Measurements from ENCODE around the gene KIAA1328.

The KIAA1328 gene

GRCh38 chr18:36963464-36963863 is 134.5 kb downstream of the KIAA1328 start:
- DNase-seq: no peak

DNA sequence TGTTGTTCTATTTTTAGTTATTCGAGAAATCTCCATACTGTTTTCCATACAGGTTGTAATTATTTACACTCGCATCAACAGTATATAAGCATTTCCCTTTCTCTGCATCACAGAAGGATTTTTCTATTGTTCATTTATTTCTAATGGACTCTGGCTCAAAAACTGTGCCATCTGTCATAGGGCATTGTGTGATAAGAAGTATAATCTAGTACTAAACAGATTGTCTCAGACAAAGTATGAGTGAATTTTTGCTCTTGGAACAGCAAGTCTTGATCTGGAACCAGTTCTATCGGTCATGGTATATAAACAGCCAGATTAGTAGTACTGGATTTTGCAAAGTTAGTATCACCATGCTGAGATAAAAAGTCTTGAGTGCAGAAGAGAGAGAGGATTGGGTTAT is 145.8 kb downstream of the KIAA1328 start:
- DNase-seq: no peak

DNA sequence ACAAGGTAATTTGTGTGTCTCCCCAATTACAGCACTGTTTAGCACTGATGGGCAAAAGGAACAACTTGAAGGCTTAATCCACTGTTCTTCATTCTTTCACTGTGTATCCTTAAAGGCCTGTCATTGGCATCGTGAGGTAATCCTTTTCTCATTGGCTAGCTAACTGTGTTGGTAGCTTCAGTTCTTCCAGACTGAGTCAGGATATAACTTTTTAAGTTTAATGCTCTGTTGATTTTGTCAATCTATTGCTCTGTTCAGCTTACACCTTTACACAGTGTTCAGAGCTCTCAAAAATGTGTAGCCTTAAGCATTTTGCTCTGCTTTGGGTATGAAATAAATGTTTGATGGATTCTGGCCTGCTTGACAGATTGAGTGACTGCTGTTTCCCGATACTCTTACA is 148.2 kb downstream of the KIAA1328 start:
- no peak for DNase-seq

DNA sequence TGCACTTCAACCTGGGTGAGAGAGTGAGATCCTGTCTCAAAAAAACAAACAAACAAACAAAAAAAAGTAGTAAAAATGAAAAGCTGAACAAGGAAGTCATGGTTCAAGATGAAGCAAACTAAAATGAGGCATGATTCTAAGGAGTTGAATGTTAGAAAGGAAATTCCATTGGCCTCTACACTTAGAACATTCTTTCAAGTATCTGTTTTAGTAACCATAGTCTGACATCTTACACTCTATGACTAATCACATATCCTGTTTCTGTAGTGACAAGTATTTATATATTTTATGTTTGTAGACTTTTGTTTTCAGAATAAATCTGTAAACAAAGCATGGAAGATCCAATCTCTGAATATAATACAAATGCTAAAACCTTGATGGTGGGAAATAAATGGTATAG is 164.1 kb downstream of the KIAA1328 start:
- DNase-seq: no peak

DNA sequence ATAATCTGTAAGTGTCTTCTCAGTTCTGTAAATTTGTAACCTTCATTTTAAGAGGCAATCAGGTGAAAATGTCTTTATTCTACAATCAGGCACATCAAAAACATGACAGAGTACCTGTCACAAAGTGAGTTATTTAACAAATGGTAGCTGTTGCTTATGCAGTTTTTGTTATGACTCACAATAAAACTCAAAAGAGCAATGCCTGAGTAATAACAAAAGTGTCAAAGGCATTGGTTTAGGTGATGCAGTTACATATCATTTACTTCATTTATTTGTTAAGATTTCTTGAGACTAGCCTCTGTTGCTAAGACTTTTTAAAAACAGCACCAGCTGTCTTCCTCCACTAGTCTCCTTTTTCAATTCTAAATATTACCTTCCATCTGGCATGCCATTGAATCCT is 177.8 kb downstream of the KIAA1328 start:
- DNase-seq: no peak

DNA sequence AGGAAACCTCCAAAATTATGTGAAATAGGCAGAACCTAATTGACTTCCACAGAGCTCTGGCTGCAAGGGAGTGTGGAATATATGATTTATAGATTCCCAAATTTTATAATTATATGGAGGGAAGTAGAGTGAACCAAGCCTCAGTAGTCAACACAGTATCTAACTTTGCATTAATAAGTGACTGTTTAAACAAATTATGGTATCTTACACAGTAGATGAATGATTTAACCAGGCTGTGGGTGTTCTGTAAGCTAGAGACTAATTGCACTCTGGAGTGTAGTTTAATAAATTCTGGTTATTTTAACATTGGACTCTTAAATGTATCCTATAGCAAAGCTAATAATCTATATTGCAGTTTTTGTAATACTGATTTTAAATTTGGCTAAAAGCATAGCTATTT is 183.5 kb downstream of the KIAA1328 start:
- no peak for DNase-seq

DNA sequence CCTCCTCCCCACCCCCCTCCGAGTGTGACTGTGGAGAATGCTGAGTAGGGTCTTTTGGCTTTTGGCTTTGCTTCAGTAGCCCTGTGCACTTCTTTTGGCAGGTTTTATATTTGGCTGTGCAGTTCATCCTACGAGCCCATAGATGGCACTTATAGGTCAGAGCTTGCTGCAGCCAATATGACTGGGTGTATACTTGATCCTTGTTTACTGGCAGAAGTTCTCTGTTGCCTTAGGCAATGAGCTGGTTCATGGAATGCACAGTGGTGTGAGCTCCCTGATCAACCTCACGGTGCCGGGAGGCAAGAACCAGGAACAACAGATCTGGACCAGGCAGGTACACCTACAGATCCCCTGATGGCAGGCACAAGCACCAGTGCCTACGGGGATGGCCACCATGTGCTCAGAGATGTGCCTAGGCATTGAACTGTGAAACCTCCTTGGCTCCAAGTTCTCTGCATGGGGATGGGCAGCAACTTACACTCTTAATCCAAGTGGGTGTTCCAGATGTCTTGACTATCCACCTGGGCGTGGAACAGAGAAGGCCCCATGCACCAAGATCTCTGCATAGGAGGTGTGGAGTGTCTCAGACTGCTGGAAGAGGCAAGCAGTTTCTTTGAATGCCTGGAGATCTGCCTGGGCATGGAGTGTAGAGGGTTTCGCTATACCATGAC is 190.4 kb downstream of the KIAA1328 start:
- no peak for DNase-seq

GRCh38 chr18:37033419-37033818 is 204.5 kb downstream of the KIAA1328 start:
- DNase-seq: no peak

- DNase-seq: no peak
These were observed 213.5 kb downstream of the KIAA1328 start for GRCh38 chr18:37042381-37042780.

- DNase-seq: no peak
These were observed 226.3 kb downstream of the KIAA1328 start for GRCh38 chr18:37055137-37055802.

DNA sequence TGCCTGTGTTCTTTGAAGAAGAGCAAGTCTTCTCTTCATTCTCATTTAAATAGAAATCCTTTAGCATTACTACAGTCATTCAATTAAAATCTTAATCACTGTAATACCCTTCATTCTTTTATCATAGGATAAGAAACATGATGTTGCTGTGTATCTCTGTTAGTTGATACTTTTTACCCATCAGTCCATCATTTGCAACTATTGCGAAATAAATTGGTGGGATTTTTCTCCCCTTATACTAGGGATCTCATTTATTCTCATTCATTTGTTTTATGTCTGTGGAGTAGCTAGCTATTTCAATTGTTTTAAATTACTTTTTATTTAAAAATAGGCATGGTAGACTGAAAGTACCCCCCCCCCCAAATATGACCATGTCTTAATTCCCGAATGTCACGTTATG is 235.3 kb downstream of the KIAA1328 start:
- DNase-seq: no peak

DNA sequence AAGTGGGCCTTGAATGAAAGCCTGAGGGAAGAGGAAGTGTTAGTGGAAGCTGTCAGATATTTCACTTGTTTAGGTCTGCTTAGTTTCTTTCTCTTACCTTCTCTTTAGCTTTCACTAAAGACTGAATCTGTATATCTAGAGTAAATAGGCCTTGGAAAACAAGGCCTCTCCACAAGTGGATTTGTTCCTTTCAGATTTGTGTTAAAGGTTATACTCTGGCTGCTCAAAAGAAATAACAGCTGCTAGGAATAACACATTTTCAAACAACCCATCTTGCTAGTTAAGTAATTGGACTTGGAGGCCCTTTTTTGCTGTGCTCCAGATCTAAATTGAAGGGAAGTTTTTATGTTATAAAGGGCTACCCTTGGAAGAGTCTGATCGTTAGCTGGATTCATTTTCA is 236.3 kb downstream of the KIAA1328 start:
- no peak for DNase-seq

DNA sequence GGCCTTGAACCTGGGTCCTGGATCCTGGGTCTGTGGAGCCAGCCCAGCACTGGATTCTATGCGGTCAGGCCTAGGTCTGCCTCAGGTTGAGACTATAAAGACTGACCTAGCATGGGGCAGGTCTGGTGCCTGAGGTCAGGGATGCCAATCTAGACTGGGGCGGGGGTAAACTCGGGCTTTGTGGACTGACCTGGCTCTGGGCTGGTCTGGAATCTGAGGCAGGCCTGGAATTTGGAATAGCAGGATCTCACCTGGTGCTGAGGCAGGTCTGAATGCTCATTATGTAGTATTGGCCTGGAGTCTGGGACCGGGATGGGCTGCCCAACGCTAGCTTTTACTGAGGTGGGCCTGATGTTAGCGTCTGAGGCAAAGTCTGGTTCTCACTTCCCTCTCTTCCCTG is 256.0 kb downstream of the KIAA1328 start:
- no peak for DNase-seq

DNA sequence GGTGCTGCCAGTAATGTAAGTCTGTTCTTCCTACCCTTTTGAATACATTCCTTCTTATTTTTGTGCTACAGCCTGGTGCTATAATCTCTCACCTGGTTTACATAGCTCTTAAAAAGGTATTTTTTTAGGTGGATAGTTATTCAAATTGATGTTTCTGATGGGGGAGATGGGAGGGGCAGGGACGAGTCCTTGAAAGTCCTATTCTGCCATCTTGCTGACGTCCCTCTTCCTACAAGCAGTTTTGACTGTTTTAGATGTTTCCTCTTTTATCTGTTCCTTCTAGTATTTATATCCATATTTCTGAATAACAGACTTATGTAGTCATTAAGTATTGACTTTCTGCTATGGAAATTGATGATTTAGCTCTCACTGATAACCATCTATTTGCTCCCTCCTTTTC is 256.4 kb downstream of the KIAA1328 start:
- no peak for DNase-seq

DNA sequence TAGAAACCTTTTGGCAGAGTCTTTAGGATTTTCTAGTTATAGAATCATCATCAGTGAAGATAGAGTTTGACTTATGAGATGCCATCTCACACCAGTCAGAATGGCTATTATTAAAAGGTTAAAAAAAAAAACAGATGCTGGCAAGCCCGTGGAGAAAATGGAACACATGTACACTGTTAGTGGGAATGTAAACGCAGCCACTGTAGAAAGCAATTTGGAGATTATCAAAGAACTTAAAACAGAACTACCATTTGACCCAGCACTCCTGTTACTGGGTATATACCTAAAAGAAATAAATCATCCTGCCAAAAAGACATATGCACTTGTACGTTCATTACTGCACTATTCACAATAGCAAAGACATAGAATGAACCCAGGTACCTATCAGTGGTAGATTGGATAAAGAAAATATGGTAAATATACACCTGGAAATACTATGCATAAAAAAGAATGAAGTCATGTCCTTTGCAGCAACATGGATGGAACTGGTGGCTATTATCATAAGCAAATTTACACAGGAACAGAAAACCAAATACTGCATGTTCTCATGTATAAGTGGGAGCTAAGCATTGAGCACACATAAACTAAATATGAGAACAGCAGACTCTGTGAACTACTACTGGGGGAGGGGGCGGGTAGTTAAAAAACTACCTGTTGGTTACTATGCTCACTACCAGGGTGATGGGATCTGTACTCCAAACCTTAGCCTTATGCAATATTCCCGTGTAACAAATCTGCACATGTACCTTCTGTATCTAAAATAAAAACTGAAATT is 279.0 kb downstream of the KIAA1328 start:
- no peak for DNase-seq

DNA sequence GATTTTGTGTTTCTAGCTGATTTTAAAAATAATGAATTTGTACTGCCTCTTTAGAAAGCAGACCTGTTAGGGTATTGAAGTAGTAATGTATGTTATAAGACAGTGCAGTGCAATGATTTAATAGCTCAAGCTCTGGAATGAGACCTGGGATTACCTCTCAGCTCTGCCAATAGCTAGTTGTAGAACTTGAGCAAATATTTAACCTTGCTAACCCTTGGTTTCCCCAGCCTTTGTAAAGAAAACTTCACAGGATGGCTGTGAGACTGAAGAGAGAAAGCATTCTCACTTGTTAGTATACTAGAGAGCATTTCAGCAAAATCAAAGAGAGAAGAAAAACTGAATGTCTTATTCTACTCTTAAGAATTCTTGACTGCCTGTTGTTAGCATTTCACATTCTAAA is 293.9 kb downstream of the KIAA1328 start:
- no peak for DNase-seq

- no peak for DNase-seq
These were observed 295.6 kb downstream of the KIAA1328 start for GRCh38 chr18:37124516-37124915.

GRCh38 chr18:37135177-37135576 is 306.2 kb downstream of the KIAA1328 start:
- DNase-seq: no peak

DNA sequence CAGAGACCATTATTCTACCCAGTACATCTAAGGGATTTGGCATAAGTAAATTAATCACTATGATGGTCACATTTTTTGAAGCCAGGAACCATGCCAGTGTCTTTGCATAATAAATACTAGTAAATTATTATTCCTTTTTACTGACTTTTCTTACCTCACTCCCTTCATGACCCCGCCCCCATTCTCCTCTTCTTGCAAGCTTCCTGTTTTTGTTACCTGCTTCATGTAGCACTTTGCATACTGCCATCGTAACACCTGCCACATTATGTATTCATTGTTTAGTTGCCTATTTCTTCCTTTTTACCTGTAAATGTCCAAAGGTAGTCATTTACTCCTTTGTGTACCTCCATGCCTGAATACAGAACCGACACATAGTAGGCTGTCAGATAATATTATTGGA is 309.5 kb downstream of the KIAA1328 start:
- no peak for DNase-seq

DNA sequence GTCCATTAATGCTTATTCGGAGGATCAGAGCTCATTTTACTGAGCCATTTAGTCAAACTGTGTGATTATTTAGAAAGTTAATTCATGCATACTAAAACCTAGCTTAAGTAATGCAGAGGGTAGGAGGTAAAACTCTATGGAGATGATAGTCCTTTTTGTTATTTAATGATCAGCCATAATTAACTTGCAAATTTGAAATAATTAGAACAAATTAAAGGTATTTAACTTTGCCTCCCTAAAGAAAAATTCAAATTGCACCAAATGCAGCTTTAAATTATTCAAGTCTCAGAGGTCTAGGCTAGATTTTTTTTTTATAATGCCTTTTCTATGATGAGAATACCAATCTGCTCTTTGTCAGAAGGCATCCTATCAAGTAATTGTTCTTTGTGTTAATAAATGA is 310.9 kb downstream of the KIAA1328 start:
- DNase-seq: no peak

DNA sequence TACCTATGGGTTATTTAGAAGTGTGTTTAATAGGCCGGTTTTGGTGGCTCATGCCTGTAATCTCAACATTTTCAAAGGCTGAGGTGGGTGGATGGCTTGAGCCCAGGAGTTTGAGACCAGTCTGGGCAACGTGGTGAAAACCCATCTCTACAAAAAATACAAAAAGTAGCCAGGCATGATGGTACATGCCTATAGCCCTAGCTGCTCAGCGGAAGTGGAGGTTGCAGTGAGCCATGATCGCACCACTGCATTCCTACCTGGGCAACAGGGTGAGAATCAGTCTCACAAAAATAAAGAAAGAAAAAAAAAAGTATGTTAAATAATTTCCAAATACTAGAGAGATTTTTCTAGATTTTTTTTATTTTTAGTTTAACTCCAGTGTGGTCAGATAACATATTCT is 316.0 kb downstream of the KIAA1328 start:
- DNase-seq: no peak

DNA sequence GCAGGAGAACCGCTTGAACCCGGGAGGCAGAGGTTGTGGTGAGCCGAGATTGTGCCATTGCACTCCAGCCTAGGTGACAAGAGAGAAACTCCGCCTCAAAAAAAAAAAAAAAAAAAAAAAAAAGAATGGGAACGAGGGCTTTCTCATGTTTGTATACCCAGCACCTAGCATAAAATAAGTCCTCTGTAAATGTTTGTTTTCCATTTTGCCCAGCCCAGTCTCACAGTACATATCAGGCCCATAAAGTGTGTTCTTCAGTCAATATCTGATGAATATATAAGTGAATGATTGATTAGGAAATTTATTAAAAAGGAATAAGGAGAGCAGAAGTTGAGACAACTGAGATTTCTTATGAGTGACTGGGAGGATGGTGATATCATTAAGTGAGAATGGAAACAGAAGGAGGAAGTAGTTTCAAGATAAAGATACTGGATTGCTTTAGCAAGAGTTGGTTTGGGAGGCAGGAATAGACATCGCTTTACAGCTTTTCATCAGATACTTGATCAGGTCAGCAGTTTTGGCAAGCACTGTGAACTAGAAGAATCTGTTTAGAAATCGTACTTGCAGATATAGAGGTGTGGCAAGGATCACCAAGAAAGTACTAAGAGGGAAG is 327.5 kb downstream of the KIAA1328 start:
- no peak for DNase-seq

DNA sequence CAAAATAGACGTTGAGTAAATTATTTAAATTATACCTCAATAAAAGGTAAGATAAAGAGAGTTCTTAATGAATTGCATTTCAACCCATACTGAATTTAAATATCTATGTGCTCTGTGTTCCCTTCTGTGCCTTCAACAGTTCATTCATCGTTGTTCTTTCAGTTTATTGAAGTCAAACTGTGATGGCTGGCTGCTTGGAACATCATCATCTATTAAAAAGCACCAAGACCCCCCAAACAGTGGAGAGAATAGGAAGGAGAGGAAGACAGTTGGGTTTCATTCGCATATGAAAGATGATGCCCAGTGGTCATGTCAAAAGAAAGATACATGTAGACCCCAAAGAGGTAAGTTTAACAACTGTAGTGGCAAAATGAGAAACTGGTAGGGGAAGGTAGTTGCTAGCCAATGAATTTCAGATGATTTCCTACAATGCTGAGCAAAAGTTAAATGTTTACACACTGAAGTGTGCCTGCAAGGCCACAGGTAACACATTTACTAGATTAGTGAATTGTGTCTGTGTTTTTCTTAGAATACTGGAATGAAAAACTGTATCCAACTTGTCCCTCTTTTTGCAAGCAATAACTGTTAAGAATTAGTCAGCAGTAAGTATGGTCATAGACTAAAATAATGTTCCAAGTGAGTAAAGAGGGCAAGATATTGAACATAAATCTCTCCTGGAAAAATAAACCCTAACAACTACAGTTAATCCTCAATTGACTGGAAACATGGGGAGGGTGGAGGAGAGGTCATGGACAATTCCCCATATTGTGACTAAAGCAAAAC is 331.3 kb downstream of the KIAA1328 start:
- DNase-seq: no peak
